ENCODE data around the gene SRSF9. TPM values are rescaled to one million over a fixed set of nuclear protein-coding genes. Genes with fewer than 3 reads are reported as not detected.
A peak's percentile ranks its signal among the peaks of the same experiment; 100 is the strongest.

Gene SRSF9
- total RNA-seq, 2 donors from 2014 or later: 41.0 to 83.5 TPM

DNA sequence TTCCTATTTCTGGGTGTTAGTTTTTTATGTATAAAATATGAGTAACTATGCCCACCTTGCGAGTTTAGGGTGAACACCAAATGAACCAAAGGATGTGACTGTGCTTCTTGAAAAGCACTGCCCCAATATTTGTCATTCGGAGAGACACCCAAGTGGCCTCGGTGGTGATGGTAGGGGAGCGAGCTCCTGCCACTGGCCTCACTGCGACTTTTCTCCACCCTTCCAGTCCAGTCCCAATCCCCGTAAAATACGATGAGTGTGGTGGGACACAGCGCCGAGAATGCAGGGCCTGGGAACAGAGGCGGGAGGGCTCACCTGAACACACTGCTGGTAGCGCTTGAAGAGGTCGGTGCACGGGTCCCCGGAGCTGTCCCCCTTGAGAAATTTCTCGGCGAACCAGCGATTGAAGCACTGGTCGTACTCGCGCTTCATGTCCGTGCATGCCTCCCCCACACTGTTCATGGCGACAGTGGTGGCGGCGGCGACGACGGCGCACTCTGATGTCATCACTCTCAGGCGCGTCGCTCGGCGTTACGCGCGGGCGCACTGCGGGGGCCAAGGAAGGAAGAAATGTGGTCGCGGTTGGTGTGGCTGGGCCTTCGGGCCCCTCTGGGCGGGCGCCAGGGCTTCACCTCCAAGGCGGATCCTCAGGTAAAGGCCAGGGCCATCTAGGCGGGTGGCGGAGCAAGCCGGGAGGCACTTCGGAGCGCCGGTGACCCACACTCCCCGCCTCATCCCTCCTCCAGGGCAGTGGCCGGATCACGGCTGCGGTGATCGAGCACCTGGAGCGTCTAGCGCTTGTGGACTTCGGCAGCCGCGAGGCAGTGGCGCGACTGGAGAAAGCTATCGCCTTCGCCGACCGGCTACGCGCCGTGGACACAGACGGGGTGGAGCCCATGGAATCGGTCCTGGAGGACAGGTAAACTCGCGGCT is 23.4 kb downstream of the SRSF9 start, which contains the start of the genes GATC and TRIAP1:
GATC (plus strand) TSS at position 534 of the 933 bp plus-strand sequence; CDS start at position 571, 37 bp downstream.
TRIAP1 (minus strand) TSS at position 474 of the 933 bp plus-strand sequence; CDS start at position 462, 12 bp downstream.
- Histone ChIP-seq H3K4me1 (ENCODE audit: control insufficient read depth in 1 of 2, low read depth in 2 of 2) (peaks cover 17 to 24% of the 10 kb centered on the region in 2 donors), H3K27me3 (replicated peaks; ENCODE audit: insufficient read depth) (no peaks in the 10 kb centered on the region), H3K4me3 (peak within 1 kb of the TSS; percentile 79), H3K36me3 (peaks cover 6% of the 10 kb centered on the region), H3K9me3 (no peaks in the 10 kb centered on the region), H3K27ac (peak within 1 kb of the TSS; percentile 84 to 88)
- peak; percentile 97 for ATAC-seq (ENCODE audit: insufficient number of reproducible peaks, low FRiP score, low read depth)
- TF ChIP-seq, protein P1, sequence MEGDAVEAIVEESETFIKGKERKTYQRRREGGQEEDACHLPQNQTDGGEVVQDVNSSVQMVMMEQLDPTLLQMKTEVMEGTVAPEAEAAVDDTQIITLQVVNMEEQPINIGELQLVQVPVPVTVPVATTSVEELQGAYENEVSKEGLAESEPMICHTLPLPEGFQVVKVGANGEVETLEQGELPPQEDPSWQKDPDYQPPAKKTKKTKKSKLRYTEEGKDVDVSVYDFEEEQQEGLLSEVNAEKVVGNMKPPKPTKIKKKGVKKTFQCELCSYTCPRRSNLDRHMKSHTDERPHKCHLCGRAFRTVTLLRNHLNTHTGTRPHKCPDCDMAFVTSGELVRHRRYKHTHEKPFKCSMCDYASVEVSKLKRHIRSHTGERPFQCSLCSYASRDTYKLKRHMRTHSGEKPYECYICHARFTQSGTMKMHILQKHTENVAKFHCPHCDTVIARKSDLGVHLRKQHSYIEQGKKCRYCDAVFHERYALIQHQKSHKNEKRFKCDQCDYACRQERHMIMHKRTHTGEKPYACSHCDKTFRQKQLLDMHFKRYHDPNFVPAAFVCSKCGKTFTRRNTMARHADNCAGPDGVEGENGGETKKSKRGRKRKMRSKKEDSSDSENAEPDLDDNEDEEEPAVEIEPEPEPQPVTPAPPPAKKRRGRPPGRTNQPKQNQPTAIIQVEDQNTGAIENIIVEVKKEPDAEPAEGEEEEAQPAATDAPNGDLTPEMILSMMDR (IDR thresholded peaks at IDR 0.05): no peak
- no peak for DNase-seq (ENCODE audit: low spot score)

GRCh38 chr12:120444676-120445075 is 24.9 kb downstream of the SRSF9 start:
- TF ChIP-seq, protein P1 (IDR thresholded peaks at IDR 0.05): no peak
- H3K27ac ChIP-seq: no peak overlapping the region
- ATAC-seq (ENCODE audit: insufficient number of reproducible peaks, low FRiP score, low read depth): no peak

DNA sequence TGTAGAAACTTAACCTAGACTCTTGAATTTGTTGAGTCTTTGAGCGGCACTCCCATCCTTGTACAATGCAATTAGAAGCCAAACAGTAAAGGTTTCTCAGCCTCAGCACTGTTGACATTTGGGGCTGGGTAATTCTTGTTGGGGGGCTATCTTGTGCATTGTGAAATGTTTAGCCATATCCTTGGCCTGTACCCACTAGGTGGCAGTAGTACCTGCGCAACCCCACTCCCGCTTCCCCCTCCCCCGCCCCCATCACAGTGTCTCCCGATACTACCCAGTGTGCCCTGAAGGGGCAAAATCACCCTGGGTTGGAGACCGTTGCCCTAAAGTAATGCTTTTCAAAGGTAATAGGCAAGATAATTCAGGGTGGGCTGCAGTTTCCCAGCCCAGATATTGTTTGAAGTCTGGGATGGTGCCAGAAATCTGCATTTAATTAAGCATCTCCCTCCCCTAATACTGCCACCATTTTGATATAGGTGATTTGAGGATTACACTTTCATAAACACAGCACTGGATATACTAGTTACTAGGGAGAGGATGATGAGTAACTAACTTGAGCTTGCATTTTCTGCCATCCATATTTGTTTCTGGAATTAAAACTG is 29.8 kb downstream of the SRSF9 start:
- DNase-seq (ENCODE audit: low spot score) (no peak), ATAC-seq (ENCODE audit: insufficient number of reproducible peaks, low FRiP score, low read depth) (no peak)
- Histone ChIP-seq H3K27me3 (replicated peaks; ENCODE audit: insufficient read depth) (no peaks in the 10 kb centered on the region), H3K27ac (no peak overlapping the region), H3K9me3 (no peaks in the 10 kb centered on the region), H3K4me3 (no peak overlapping the region), H3K36me3 (peaks cover 12% of the 10 kb centered on the region), H3K4me1 (ENCODE audit: control insufficient read depth in 1 of 2, low read depth in 2 of 2) (peaks cover 7 to 15% of the 10 kb centered on the region in 2 donors)
- TF ChIP-seq, protein P1 (IDR thresholded peaks at IDR 0.05): peak; percentile 51

More at GRCh38 chr12:120444676-120445075, 24.9 kb downstream of the SRSF9 start:
- Histone ChIP-seq H3K9me3 (no peaks in the 10 kb centered on the region), H3K4me3 (no peak overlapping the region), H3K4me1 (ENCODE audit: control insufficient read depth in 1 of 2, low read depth in 2 of 2) (peaks cover 17 to 24% of the 10 kb centered on the region in 2 donors), H3K36me3 (peaks cover 12% of the 10 kb centered on the region), H3K27me3 (replicated peaks; ENCODE audit: insufficient read depth) (no peaks in the 10 kb centered on the region)
- DNase-seq (ENCODE audit: low spot score): no peak

DNA sequence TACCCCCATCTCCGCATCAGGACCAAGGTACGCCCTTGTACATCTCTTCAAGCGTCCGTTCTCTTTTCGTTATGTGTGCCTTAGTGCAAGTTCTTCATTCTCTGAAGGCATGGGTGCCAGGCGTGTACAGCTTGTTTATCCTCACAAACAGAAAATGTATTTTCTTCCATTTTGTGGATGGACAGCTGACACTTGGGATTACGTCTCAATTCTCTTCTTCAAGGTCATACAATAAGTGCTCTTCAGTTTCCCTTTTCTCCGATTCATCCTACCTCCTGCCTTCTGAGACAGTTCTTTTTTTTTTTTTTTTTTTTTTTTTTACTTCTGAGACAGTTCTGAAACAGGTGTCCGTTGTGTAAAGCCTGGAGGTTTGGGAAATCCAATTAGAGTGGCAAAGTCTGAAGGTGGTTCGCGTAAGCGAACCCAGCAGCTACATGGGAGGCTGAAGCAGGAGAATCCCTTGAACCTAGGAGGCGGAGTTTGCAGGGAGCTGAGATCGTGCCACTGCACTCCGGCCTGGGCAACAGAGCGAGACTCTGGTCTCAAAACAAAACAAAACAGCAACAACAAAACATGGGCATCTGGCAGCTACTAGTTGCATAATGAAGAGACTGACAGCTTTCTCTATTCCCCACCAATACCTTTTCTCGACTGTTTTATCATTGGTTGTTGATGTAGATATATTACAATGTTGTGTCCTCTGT is 30.9 kb downstream of the SRSF9 start:
- Histone ChIP-seq H3K9me3 (no peaks in the 10 kb centered on the region), H3K4me3 (peak overlapping the region; percentile 97), H3K4me1 (ENCODE audit: control insufficient read depth in 1 of 2, low read depth in 2 of 2) (peaks cover 7 to 15% of the 10 kb centered on the region in 2 donors), H3K36me3 (peaks cover 12% of the 10 kb centered on the region), H3K27ac (peak overlapping the region; percentile 73 to 81), H3K27me3 (replicated peaks; ENCODE audit: insufficient read depth) (no peaks in the 10 kb centered on the region)
- DNase-seq (ENCODE audit: low spot score): no peak
- ATAC-seq (ENCODE audit: insufficient number of reproducible peaks, low FRiP score, low read depth): no peak
- TF ChIP-seq, protein P1 (IDR thresholded peaks at IDR 0.05): no peak
